Psoas muscle (tissue), 8 donors: ENCODE results near the gene HAPLN2. TPM values are rescaled to one million over a fixed set of nuclear protein-coding genes. Genes with fewer than 3 reads are reported as not detected.

Experiments
- ATAC-seq, 4 donors: fragments of 200-7000 bp; cut with Tn5 transposase; one replicate each; pipeline ENCODE4 v1.9.1; 2020; ENCODE audit warnings: moderate library complexity in 3 of 4, mild to moderate bottlenecking in 2 of 4
- DNase-seq, 2 donors: peaks; one replicate each; pipeline ENCODE4 v3.0.0-alpha.2; 2020
- H3K27ac ChIP-seq: fragments of 200-600 bp; one replicate; pipeline ENCODE4 v1.8.0; 2022
- H3K27me3 ChIP-seq, 3 donors: fragments of 200-600 bp in 1 of 3; one replicate each; pipeline versions ENCODE4 v1.6.1 to v1.8.0; 2013 to 2022; ENCODE audit warnings: low read length in 2 of 3, mild to moderate bottlenecking in 2 of 3, moderate library complexity in 1 of 3; ENCODE audit not compliant: insufficient read depth in 3 of 3
- H3K36me3 ChIP-seq, 2 donors: fragments of 200-600 bp in 1 of 2; one replicate each; pipeline versions ENCODE4 v1.6.1 to v1.8.0; 2013 to 2022; ENCODE audit warnings: low read depth in 1 of 2, mild to moderate bottlenecking in 1 of 2, moderate library complexity in 1 of 2; ENCODE audit not compliant: insufficient read depth in 1 of 2
- H3K4me1 ChIP-seq: fragments of 200-600 bp; one replicate; pipeline ENCODE4 v1.8.0; 2022
- H3K4me3 ChIP-seq: fragments of 200-600 bp; one replicate; pipeline ENCODE4 v1.8.0; 2022; ENCODE audit warnings: mild to moderate bottlenecking
- H3K9me3 ChIP-seq: fragments of 200-600 bp; one replicate; pipeline ENCODE4 v1.8.0; 2022
- CTCF ChIP-seq: fragments of 200-600 bp; IDR thresholded peaks from one replicate; pipeline ENCODE4 v1.8.0; 2022; ENCODE audit warnings: antibody characterized with exemption
- WGBS, 3 donors: extraction: QIAGEN DNeasy Blood & Tissue Kit; methylation state at CpG; one replicate each; pipeline versions ENCODE4 v1.1.6 to v1.1.7; 2013; 5-methylcytosine and 5-hydroxymethylcytosine counted together
- intact Hi-C, 2 donors: fragments of 100-400 bp; cut with DNase I; formaldehyde crosslinking; loops; one replicate each; pipeline versions ENCODE4 v1.11.0 to v1.14.2; 2022
- long read RNA-seq, 2 donors: library from polyadenylated mRNA; unstranded; transcript quantifications; one replicate each; pipeline ENCODE4 v2.0.0, GENCODE V29; 2021
- polyA plus RNA-seq, 3 donors: library from polyadenylated mRNA; stranded (reverse); fragments of 200-250 nt; gene quantifications; one replicate each; pipeline ENCODE4 v1.2.3, GENCODE V29; 2013
- total RNA-seq, 4 donors: library from RNA; stranded (reverse); fragmentation: NEBNext Ultra II Directional in 2 of 4; extraction: Animal tissue kit (Norgen Biotek cat#: 25700) in 2 of 4; gene quantifications; one replicate each; pipeline versions ENCODE4 v1.2.1 to v1.2.4, GENCODE V29; 2021 to 2023
- donor health status: healthy with polysubstance abuse.
- donor health status: DM: no; HTN: no; CAD: no; lungs with moderate emphysema.
- donor health status: Bipolar disorder and iron deficiency.
- donor health status: healthy.
- donor health status: DM: yes; HTN: yes; CAD: no.
- donor health status: DM: no; HTN: no; CAD: no.
- donor health status: DM: no; HTN: no; CAD: no.
- donor health status: DM: yes; HTN: yes; CAD: no.

HAPLN2 gene
- total RNA-seq: 1 to 10 TPM in 1 of 4 donors, under 1 TPM in 3; 0.28 to 2.2 (median 0.58) TPM
- polyA plus RNA-seq: under 1 TPM; 0.56 to 0.79 (median 0.61) TPM
- long read RNA-seq, donor 1: 0 reads
- long read RNA-seq, donor 2, partial matches to known transcripts: 1 of 1 reads
- long read RNA-seq, donor 2, other reads (novel, unspliced or antisense): 0 of 1 reads

DNA sequence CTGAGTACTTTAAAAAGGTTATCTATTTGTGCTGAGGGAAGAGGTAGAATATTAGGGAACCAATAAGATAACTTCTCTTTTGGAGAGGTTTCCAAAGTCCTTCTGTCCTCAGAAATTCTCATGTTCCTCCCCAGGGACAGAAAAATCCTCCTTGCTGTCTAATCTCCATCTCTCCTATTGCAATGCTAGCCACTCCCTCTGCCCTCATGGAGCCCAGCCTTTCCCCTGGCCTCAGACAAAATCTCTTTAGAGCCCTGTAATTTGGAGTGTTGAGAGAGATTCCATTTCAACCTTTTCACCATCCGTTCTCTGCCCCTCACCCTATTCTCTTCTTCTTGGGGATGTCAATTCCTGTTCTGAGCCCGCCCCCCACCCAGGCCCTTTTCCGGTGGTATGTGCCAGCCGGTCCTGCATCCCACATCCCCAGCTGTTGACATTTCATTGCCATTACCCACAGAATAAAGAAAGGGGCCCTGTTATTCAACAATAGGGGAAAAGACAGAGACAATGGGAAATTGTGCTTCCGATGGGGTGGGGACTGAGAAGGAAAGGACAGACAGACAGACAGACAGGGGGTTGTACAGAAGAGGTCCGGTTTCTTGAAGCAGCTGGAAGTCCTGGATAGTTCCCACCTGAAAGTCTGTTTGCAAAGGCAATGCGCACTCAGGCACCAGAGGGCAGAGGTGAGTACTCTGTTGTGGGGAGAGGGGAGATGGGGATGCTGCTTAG, at the start of gene HAPLN2:
HAPLN2 (plus strand) TSS at position 563 of the 729 bp plus-strand sequence. CDS start 4,076 bp downstream, outside the sequence.
- no peak within 1 kb of the TSS for H3K4me3 ChIP-seq
- H3K4me1 ChIP-seq: peaks cover 3% of the 10 kb centered on the region
- peak; percentile 13 for TF ChIP-seq CTCF
- 6 to 8% (median 8%) methylated on average over 7 of the region's 7 CpGs for WGBS, 3 donors
- DNase-seq: no peak
- no peak within 1 kb of the TSS for H3K27ac ChIP-seq
- peaks cover 0 to 50% (median 11%) of the 10 kb centered on the region in 3 donors for H3K27me3 ChIP-seq
- no peaks in the 10 kb centered on the region for H3K9me3 ChIP-seq
- H3K36me3 ChIP-seq: no peaks in the 10 kb centered on the region
- intact Hi-C loops: no loop called here
- peak in 1 of 4 donors; percentile 21 for ATAC-seq

DNA sequence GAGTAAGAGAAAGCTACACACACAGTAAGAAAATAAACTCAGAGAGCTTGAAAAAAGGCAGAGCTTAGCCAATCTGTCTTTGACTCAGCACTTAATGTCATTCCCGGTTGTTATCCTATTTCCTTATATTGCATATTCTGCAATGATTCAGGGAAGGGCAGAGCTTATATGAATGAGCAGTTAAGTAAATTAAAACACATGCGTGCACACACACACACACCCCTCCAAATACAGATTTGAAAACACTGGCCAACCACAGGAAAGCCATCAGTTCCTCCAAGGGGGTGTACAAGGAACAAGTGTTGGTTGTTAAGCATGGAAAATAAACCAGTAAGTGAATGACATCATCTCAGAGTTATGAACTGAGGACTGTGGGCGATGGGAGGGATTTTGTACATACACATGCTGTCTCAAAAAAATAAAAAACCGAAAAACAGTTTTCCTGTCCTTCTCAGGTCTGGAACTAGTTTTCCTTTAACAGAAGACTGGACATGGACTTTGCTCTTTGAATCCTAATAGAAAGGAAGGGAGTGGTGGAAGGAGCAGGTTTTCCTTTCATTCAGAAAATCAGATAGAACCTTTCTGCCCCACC, 47.9 kb upstream of the HAPLN2 start:
- no peak overlapping the region for H3K27ac ChIP-seq
- intact Hi-C loops: no loop called here
- no peak overlapping the region for H3K4me3 ChIP-seq
- no peaks in the 10 kb centered on the region for H3K36me3 ChIP-seq
- no peak for TF ChIP-seq CTCF
- ATAC-seq (no peak), DNase-seq (no peak)
- H3K27me3 ChIP-seq: peaks cover 0 to 4% (median 0%) of the 10 kb centered on the region in 3 donors
- WGBS, 3 donors: 8 to 10% (median 10%) methylated on average over 4 of the region's 4 CpGs
- H3K4me1 ChIP-seq: peaks cover 6% of the 10 kb centered on the region
- H3K9me3 ChIP-seq: no peaks in the 10 kb centered on the region

DNA sequence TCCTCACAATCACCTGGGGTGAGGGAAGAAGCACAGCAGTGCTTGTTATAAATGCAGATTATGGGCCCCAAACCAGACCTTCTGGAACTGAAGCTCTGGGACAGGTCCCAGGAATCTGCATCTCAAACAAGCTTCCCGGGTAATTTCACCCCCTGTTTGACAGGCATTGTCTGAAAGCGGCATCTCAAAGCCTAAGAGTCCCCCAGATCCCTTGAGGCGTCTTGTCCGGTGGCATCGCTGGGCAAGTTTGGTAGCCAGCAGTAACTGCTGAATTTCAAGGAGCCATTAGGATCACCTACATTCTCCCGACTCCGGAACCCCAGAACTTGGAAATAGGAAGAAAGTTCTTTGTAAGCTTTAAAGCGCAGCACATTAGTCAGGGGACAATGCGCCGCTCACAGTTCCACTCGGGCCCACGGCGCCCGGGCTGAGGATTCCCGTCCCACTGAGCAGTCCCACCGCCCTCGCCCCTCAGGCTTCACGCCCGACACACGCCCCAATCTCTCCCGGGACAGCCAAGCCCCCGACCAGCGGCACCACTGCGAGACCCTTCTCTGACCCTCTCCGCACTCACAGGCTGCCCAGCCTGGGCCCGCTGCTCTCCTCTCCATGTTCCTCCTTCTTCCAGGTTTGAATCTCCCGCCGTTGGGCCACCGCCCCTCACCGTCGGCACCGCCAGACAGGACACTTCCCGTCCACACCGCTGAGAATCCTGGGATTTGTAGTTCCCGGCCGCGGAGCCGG, 47.1 kb upstream of the HAPLN2 start, which contains the start of gene IQGAP3:
IQGAP3 (minus strand) TSS at position 647 of the 744 bp plus-strand sequence; CDS start at position 611, 36 bp downstream.
- Histone ChIP-seq H3K36me3 (no peaks in the 10 kb centered on the region), H3K4me1 (peaks cover 6% of the 10 kb centered on the region), H3K27ac (no peak within 1 kb of the TSS), H3K27me3 (peaks cover 0 to 4% (median 0%) of the 10 kb centered on the region in 3 donors), H3K9me3 (no peaks in the 10 kb centered on the region), H3K4me3 (peak within 1 kb of the TSS; percentile 67)
- DNase-seq (peak; percentile 85 to 93), ATAC-seq (peak; percentile 94 to 99 (median 96))
- 1% methylated on average over 37 to 38 of the region's 38 CpGs for WGBS, 3 donors
- no peak for TF ChIP-seq CTCF
- intact Hi-C loops: no loop called here

- Histone ChIP-seq H3K4me3 (peak overlapping the region; percentile 67), H3K27ac (no peak overlapping the region), H3K27me3 (peaks cover 0 to 4% (median 0%) of the 10 kb centered on the region in 3 donors), H3K36me3 (no peaks in the 10 kb centered on the region), H3K9me3 (no peaks in the 10 kb centered on the region), H3K4me1 (peaks cover 6% of the 10 kb centered on the region)
- intact Hi-C loops: no loop called here
- ATAC-seq: no peak
- WGBS, 3 donors: 26 to 30% (median 27%) methylated on average over 10 of the region's 10 CpGs
- TF ChIP-seq CTCF: no peak
- no peak for DNase-seq
Measured at GRCh38 chr1:156572663-156573018, 46.6 kb upstream of the HAPLN2 start.
